GM19452 (cell line): ENCODE measurements around the gene CCDC167.
A peak's percentile ranks its signal among the peaks of the same experiment; 100 is the strongest.

Experiments used
- ATAC-seq: cut with Tn5 transposase; IDR thresholded peaks from one replicate; pipeline ENCODE4 v1.9.1; 2021; ENCODE audit not compliant: unreplicated experiment

CCDC167 gene

DNA sequence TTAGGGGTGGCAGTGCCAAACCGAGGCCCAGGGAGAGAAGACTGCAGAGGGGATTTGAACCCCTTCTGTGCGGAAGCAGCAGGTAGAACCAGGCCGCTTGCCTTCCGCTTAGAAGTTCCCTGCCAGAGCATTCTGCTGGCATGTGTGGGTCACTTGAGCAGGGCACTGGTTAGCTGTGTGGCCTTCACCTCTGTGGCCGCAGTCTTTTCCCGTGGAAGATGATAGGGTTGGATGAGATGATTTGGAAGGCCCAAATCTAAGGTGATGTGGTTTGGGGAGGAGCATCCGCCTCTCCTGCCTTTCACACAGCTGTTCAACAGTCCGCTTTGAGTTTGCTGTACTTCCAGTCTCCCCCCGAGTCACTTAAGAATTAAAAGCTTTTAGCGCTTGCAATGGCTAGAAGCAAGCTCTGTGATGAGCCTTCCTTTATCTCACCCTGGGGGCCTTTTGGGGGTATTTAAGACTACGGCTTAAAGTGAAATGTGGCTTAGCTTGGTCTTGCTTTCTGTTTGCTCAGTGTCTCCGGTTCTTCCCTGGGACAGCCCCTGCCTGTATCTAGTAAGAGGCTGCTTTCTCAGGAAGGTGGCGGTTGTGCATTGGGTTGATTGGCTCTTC lies 65.9 kb downstream of the CCDC167 start:
- peak; percentile 34 for ATAC-seq
